SJSA1 (cell line): ENCODE measurements around the gene PLCD3. TPM values are rescaled to one million over a fixed set of nuclear protein-coding genes. Genes with fewer than 3 reads are reported as not detected.
"Not testable (repeated sequence)": the region's sequence is repeated elsewhere in the genome, so short reads cannot be mapped to it uniquely, and the experiment has no call there.

ENCODE experiments used
- DNase-seq, 2 experiments: peaks; one replicate each; pipeline ENCODE4 v3.0.0-alpha.2; 2015 to 2020; ENCODE audit warnings: low spot score in 2 of 2, low read depth in 1 of 2
- H3K27ac ChIP-seq: fragments of 250-450 bp; sonication (Bioruptor Pico); 2 replicates; pipeline ENCODE4 v1.5.1; 2020; ENCODE audit warnings: mild to moderate bottlenecking, moderate library complexity
- H3K27me3 ChIP-seq: fragments of 250-450 bp; sonication (Bioruptor Pico); replicated peaks from 2 replicates; pipeline ENCODE4 v1.5.1; 2020; ENCODE audit warnings: mild to moderate bottlenecking, moderate library complexity
- H3K36me3 ChIP-seq: fragments of 250-450 bp; sonication (Bioruptor Pico); 2 replicates; pipeline ENCODE4 v1.5.1; 2020; ENCODE audit warnings: mild to moderate bottlenecking
- H3K4me1 ChIP-seq: fragments of 250-450 bp; sonication (Bioruptor Pico); replicated peaks from 2 replicates; pipeline ENCODE4 v1.6.1; 2021; ENCODE audit warnings: mild to moderate bottlenecking
- H3K4me3 ChIP-seq: fragments of 250-450 bp; sonication (Bioruptor Pico); 2 replicates; pipeline ENCODE4 v1.5.1; 2020; ENCODE audit warnings: mild to moderate bottlenecking
- H3K9me3 ChIP-seq: fragments of 250-450 bp; sonication (Bioruptor Pico); replicated peaks from 2 replicates; pipeline ENCODE4 v1.5.1; 2020; ENCODE audit warnings: mild to moderate bottlenecking
- total RNA-seq: library from RNA; depleted of rRNA; stranded (reverse); fragments of >200 nt; shearing (Covaris generic); gene quantifications from 2 replicates; pipeline ENCODE4 v1.2.3, GENCODE V29; 2014

Gene PLCD3
- total RNA-seq, 1 experiment from 2014 or later: 92.5 TPM

DNA sequence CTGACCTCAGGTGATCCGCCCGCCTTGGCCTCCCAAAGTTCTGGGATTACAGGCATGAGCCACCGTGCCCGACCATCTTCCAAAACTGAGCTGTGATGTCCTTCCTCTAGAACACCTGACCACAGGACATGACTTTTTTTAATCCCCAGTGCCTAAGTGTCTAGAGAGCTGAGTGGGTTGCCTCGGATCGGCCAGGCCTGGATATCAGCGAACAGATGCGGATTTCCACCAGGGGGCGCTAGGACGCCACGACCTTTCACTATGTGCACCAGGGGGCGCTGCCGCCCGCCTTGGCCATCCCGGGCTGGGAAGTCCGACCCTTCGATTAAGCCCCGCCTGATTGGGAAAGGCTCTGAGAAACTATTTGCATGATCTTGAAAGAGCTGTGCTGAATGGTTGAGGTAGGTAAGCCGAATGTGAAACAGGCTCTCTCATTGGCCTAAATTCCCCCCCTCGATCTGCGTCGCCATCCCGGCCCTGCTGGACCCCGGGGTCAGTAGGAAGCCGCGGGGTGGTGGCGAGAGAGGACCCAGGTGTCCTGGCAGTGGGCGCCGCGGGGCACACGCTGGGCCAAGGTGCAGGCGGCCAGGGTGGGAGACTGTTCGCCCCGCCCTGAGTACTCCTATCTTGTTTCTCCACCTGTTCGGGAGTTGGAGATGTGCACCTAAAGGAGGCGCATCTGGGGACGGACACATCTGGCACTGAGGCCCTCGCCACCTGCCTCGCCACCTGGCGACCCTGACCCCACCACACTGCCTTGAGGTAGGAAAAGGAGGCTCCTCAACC is 3.1 kb upstream of the PLCD3 start, which contains the start of gene ACBD4:
TSS of gene ACBD4 (plus strand) at position 496 of the 786 bp plus-strand sequence. CDS start 458 bp downstream, outside the sequence.
- Histone ChIP-seq H3K36me3 (peaks cover 3% of the 10 kb centered on the region), H3K27ac (no peak within 1 kb of the TSS), H3K27me3 (no peaks in the 10 kb centered on the region), H3K4me3 (peak within 1 kb of the TSS; percentile 34), H3K9me3 (no peaks in the 10 kb centered on the region), H3K4me1 (peaks cover 27% of the 10 kb centered on the region)
- DNase-seq: peak; percentile 92 to 96

DNA sequence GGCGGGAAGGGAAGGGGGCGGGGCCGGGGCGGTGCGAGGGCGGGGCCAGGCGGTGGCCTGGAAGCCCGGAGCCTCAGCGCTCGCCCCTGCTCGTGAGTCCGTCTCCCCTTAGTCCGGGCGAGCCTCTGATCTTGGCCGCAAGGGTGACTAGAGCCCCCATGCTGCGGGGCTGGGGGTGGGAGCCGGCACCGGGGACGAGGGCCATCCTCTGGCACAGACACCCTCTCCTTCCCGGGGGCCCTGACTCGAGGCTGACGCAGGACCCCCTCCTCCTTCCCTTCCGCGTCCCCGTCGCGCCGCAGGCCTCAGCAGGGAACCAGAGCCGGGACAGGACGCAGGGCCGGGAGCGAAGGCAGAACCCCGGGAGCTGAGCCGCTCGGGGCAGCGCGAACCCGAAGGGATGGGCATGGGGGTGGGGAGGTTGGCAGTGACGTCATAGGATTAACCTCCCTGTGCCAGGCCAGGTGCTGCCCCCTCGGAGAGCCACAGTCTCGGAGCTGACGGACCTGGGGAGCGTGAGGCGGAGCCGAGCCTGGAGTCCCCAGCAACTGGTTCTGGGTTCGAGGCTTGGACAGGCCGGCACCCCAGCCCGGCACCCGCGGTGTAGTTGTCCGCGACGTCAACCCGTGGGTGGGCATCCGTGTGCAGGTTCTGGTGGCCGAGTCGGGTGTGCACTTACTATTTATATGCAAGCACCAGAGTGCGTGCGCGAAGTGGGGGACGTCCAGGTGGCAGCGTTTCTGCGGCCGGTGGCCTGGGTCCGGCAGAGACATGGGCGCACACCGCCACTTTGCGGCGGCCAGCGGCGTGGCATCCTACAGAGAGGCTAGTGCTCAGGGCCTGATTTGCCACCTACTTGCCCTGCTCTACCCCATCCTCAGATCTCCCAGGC is 503 bp upstream of the PLCD3 start:
- Histone ChIP-seq H3K4me3 (peak overlapping the region; percentile 85), H3K27ac (peak overlapping the region; percentile 59), H3K9me3 (no peaks in the 10 kb centered on the region), H3K36me3 (peaks cover 3% of the 10 kb centered on the region), H3K27me3 (no peaks in the 10 kb centered on the region), H3K4me1 (peaks cover 41% of the 10 kb centered on the region)
- DNase-seq: peak; percentile 86 to 92

DNA sequence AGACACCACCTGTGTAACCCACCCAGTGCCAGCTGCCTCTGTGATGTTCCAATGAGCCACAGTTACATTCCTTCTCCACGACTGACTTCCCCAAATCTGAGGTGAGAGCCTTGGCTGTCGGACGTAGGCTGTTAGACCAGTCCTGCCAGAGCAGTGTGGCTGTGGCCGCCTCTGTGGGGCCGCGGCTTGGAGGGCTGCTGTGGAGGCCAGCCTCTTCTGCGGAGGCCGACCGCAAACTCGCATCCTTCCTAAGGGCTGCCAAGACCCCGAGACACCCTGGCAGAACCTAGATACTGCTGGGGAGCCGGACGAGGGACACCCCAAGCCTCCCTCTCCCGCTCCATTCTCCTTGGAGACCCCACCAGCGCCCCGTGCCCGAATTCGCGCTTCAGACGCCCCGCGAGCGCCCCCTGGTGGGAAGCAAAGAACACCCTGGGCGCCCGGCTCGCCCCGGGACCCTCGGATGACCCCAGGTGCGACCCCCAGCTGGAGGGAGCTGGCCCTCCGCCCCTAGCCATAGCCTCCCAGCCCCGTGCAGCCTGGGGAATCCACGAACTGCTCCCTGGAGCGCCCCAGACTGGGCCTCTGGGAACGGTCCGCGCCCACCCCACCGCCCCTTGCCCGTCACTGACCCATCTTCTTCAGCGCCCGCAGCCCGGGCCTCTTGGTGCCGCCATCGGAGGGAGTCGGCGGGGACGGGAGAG is 547 bp downstream of the PLCD3 start:
- H3K4me3 ChIP-seq: peak overlapping the region; percentile 85
- peak overlapping the region; percentile 34; the same call in 1 of the 2 replicates for H3K27ac ChIP-seq
- peak in 1 of 2 experiments; percentile 75 for DNase-seq
- H3K4me1 ChIP-seq: peaks cover 52% of the 10 kb centered on the region
- H3K27me3 ChIP-seq: no peaks in the 10 kb centered on the region
- H3K36me3 ChIP-seq: peaks cover 3% of the 10 kb centered on the region
- no peaks in the 10 kb centered on the region for H3K9me3 ChIP-seq

DNA sequence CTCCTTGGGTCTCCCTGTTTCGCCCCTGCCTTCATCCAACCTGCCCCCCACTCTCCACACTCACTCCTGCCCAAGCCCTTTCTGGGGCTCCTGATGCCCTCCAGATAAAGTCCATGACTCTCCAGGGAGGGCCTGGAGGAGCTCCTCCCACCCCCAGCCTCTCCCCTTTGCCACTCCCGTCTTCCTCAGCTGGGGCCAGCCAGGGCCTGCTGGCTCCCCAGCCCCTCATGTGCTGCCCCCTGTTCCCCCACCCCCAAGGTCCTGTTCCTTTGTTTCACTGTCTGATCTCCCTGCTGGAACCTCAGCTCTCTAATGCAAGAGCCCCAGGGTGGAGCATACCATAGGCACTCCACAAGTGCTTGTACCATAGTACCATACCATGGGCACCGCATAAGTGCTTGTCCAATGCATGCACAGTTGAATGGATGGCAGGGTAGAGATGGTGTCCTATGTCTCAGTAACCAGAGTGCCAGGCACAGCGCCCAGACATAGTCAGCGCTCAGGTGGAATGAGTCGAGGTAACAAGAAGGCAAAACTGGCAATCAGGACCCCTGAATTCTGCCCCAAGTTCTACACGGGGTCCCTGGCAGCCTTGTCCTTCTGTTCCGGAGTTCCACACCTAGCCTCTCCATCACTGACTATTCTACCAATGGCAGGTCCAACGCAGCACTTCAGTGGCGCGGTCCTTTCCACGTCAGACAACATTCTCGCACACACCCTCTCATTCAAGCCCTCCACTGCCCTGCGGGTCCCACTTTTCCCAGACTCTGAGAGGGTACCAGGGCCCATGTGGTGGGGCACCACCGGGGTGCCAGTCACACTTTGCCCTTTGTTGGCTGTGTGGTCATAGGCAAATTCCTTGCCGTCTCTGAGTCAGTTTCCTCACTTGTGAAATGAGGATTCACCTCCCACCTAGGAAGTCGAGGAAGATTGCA is 1.4 kb downstream of the PLCD3 start:
- H3K27me3 ChIP-seq: no peaks in the 10 kb centered on the region
- no peak for DNase-seq

DNA sequence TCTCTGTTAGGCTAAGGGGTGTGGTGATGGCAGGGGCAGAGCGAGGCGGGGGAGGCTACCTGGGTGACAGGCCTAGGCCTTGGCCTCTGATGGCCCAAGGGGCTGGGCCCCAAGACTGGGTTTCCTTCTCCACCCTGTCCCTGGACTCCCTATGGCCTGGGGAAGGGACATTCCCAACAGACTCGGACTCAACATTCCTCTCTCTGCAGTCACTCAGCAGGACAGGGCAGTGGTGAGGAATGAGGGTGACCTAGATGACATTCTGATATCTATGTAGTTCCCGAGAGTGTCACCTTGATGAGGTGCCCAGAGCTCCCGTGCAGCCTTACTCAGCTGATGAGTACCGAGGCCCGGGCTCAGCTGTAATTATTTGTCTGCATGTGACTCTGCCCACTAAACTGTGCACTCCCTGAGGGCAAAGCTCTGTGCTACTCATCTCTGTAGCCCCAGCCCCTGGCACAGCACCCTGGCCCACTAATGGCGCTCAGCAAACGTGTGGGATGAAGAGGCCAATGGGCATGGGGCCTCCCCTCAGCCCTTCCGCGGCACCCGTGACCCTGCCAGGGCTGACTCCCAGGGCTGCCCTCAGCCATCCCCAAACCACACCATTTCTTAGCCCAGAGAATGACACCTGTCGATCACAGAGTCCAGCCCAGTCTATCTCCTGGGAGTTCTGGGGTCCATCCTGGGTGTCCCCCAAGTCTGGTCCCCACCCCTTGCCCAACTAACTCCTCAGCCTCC is 2.2 kb downstream of the PLCD3 start:
- no peak overlapping the region for H3K27ac ChIP-seq
- H3K4me1 ChIP-seq: peaks cover 45% of the 10 kb centered on the region
- no peaks in the 10 kb centered on the region for H3K27me3 ChIP-seq
- DNase-seq: no peak
- H3K36me3 ChIP-seq: peaks cover 3% of the 10 kb centered on the region
- H3K9me3 ChIP-seq: no peaks in the 10 kb centered on the region
- H3K4me3 ChIP-seq: no peak overlapping the region

More for the DNA sequence above, 1.4 kb downstream of the PLCD3 start:
- H3K4me3 ChIP-seq: peak overlapping the region; percentile 85
- H3K27ac ChIP-seq: no peak overlapping the region
- H3K4me1 ChIP-seq: peaks cover 51% of the 10 kb centered on the region
- peaks cover 3% of the 10 kb centered on the region for H3K36me3 ChIP-seq
- no peaks in the 10 kb centered on the region for H3K9me3 ChIP-seq

DNA sequence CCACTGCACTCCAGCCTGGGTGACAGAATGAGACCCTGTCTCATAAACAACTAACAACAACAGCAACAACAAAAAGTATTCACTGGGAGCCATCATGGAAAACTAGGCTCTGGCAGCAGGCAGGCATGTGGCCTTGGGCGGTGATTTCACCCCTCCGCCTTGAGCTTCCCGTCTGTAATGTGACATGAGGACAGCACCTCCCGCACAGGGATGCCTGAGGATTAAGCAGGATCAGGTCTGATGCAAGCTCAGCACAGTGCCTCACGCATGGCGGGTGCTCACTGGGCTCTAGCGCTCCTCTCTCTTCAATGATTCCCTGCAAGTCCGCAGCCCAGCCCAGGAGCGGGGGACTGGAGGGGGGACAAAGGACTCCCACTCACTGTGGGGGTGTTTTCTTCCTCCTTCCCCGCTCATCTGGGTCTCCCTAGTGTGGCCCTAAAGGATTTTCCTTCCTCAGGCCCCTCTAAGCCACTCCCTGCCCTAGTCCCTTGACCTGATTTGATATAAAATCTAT is 2.8 kb downstream of the PLCD3 start:
- no peak for DNase-seq
- Histone ChIP-seq H3K4me3 (no peak overlapping the region), H3K9me3 (no peaks in the 10 kb centered on the region), H3K4me1 (peaks cover 51% of the 10 kb centered on the region), H3K27ac (no peak overlapping the region), H3K36me3 (peaks cover 3% of the 10 kb centered on the region), H3K27me3 (no peaks in the 10 kb centered on the region)

DNA sequence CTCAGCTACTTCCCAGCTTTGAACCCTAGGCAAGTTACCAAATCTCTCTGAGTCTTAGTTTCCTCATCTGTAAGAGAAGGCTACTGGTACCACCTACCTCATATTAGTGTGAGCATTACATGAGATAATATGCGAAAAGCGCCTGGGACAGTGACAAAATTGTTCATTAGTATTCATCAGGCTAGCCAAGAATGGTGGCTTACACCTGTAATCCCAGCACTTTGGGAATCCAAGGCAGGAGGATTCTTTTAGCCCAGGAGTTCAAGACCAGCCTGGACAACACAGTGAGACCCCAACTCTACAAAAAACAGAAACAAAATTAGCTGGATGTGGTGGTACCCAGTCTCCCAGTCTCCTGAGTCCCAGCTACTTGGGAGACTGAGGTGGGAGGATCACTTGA is 3.3 kb downstream of the PLCD3 start:
- Histone ChIP-seq H3K4me3 (no peak overlapping the region), H3K9me3 (no peaks in the 10 kb centered on the region), H3K4me1 (peaks cover 56% of the 10 kb centered on the region), H3K36me3 (peaks cover 3% of the 10 kb centered on the region), H3K27me3 (no peaks in the 10 kb centered on the region), H3K27ac (no peak overlapping the region)
- DNase-seq: no peak

DNA sequence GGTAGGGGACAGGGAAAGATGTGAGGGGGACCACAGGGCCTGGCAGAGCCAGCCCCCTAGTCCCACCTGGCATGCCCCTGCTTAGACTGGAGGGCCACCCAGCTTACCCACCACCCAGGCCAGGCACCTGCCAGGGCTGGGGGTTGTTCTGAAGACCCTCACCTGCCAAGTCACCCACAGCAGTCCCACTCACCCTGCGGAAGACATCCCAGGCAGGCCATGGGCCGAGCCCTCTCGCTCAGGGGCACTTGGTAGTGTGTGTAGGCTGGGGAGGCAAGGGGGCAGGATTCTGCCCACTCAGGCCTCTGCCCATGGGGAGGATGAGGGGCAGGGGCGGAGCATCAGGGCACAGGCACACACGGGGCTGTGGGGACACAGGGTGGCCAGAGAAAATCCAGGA is 4.0 kb downstream of the PLCD3 start:
- DNase-seq: no peak
- Histone ChIP-seq H3K27ac (peak overlapping the region; percentile 59), H3K27me3 (no peaks in the 10 kb centered on the region), H3K4me1 (peaks cover 63% of the 10 kb centered on the region), H3K9me3 (no peaks in the 10 kb centered on the region), H3K4me3 (no peak overlapping the region), H3K36me3 (peaks cover 3% of the 10 kb centered on the region)

DNA sequence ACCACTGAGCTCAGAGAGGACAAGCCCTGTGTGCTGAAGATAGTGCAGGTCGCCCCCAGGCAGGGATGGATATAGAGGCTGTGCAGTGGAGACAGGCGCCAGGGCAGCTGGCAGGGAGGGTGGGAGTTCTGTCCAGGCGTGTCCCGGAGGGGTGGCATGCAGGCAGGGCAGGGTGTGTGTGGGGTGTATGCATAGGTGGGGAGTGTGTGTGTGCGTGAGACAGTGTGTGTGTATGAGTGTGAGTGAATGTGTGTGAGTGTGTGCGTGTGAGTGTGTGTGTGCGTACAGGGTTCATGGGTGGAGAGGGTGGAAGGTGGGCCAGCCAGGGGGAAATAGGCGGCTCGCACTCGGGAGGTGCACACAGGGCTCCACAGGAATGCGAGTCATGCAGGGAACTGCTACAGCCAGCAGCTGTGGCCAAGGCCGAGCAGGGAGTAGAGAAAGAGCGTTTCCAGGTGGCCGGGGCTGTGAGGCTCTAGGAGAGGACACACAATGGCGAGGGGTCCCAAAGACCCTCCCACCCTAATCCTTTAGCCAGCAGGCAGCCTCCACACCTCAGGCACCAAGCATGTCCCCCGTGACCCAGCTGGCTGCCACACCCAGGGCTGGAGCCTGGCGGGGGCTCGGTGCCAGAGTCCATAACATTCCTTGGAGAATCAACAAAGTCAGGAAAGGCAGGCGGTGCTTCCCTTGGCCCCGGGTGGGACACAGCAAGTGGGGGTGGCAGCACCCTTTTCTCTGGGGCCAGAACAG is 4.6 kb downstream of the PLCD3 start:
- H3K4me3 ChIP-seq: no peak overlapping the region
- H3K4me1 ChIP-seq: peaks cover 64% of the 10 kb centered on the region
- H3K9me3 ChIP-seq: no peaks in the 10 kb centered on the region
- H3K27ac ChIP-seq: peak overlapping the region; percentile 59
- peak in 1 of 2 experiments; percentile 56 for DNase-seq
- peaks cover 3% of the 10 kb centered on the region for H3K36me3 ChIP-seq
- H3K27me3 ChIP-seq: no peaks in the 10 kb centered on the region

DNA sequence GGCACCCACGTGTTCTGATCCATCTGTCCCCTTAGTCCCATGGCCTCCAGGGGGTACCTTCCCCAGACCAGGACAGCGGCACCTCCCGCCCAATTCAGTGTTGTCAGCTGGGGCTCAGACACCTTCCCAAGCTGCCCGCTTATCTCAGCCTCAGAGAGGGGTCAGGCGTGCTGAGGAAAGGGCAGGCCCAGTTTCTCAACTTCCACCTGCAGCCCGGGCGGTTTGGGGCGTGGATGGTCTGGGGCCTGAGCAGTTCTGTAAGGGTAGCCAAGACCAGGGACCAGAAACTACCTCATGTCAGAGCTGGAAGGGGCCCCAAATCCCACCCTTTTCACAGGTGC is 5.1 kb downstream of the PLCD3 start:
- peaks cover 68% of the 10 kb centered on the region for H3K4me1 ChIP-seq
- H3K27ac ChIP-seq: no peak overlapping the region
- H3K27me3 ChIP-seq: no peaks in the 10 kb centered on the region
- no peak for DNase-seq
- peaks cover 3% of the 10 kb centered on the region; the same call in 1 of the 2 replicates for H3K36me3 ChIP-seq
- H3K4me3 ChIP-seq: no peak overlapping the region
- H3K9me3 ChIP-seq: no peaks in the 10 kb centered on the region

DNA sequence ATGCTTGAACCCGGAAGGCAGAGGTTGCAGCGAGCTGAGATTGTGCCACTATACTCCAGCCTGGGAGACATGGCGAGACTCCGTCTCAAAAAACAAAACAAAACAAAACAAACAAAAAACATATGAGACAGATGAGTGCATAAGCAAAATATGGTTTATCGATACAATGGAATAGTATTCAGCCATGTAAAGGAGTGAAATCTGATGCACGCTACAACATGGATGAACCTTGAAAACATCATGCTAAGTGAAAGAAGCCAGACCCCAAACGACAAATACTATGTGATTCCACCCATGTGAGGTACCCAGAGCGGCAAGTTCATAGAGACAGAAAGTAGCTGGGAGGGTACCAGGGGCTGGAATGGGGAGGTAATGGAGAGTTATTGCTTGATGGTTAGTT is 6.8 kb downstream of the PLCD3 start:
- Histone ChIP-seq H3K27me3 (no peaks in the 10 kb centered on the region), H3K9me3 (no peaks in the 10 kb centered on the region), H3K4me3 (no peak overlapping the region), H3K36me3 (no peaks in the 10 kb centered on the region; the same call in 1 of the 2 replicates), H3K27ac (no peak overlapping the region), H3K4me1 (peaks cover 57% of the 10 kb centered on the region)
- DNase-seq: no peak

DNA sequence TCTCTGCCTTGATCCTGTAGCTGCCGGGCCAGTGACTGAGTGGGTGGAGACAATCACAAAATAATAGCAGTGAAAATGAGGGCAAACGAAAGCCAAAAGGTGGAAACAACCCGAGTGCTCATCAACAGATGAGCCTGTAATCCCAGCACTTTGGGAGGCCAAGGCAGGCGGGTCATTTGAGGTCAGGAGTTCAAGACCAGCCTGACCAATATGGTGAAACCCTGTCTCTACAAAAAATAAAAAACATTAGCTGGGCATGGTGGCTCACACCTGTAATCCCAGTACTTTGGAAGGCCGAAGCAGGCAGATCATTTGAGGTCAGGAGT is 7.6 kb downstream of the PLCD3 start:
- not testable (repeated sequence) for DNase-seq, H3K4me3 ChIP-seq, H3K27me3 ChIP-seq, H3K36me3 ChIP-seq, H3K9me3 ChIP-seq
- H3K27ac ChIP-seq: peak overlapping the region; percentile 84
- H3K4me1 ChIP-seq: peaks cover 49% of the 10 kb centered on the region
